Measurements from ENCODE around the gene RRBP1. TPM values are rescaled to one million over a fixed set of nuclear protein-coding genes. Genes with fewer than 3 reads are reported as not detected.

RRBP1 gene
- total and polyA plus RNA-seq, 2 donors from 2014 or later = 83.4 to 231 TPM

GRCh38 chr20:17704589-17705317 is 22.7 kb upstream of the RRBP1 start:
- DNase-seq = no peak
- H3K4me1 ChIP-seq (ENCODE audit: control insufficient read depth in 2 of 3, insufficient read depth in 2 of 3, low read depth in 1 of 3, low read length in 3 of 3) = peaks cover 0 to 6% (median 3%) of the 10 kb centered on the region in 3 donors
- no peak for FAIRE-seq
- no peak for TF ChIP-seq CTCF (IDR thresholded peaks at IDR 0.05; ENCODE audit: borderline replicate concordance, extremely low read depth, insufficient read depth)
- H3K9ac ChIP-seq (ENCODE audit: low read length in 3 of 3) = no peak overlapping the region
- H3K27me3 ChIP-seq (ENCODE audit: control insufficient read depth, insufficient read depth, low read length) = no peaks in the 10 kb centered on the region
- intact Hi-C loops (cut with DNase I) = no loop called here
- H3K9me3 ChIP-seq (ENCODE audit: control insufficient read depth in 2 of 3, insufficient read depth in 1 of 3, low read length in 3 of 3) = no peaks in the 10 kb centered on the region
- no peaks in the 10 kb centered on the region for H3K36me3 ChIP-seq (ENCODE audit: control insufficient read depth in 2 of 3, insufficient read depth in 3 of 3, low read length in 3 of 3)
- H3K4me3 ChIP-seq (ENCODE audit: low read length in 3 of 3) = no peak overlapping the region
- H3K27ac ChIP-seq (ENCODE audit: low read depth in 2 of 2, low read length in 2 of 2) = no peak overlapping the region

DNA sequence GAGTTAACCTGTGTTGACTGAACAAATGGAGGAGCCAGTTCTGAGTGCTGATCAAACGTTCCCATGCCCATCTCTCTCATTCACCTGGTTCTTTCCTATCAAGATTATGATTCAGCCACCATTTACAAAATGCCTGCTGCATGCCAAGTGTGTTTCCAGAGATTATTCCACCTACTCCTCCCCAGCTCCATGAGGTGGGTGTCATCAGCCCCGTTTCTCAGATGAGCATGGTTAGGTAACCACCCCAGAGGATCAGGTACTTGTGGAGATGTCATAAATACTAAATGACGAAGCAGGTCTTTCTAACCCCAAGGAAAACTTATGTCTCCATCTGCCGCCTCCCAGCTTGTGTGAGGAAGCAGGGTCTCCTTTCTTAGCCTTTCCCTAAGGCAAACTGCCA is 19.8 kb upstream of the RRBP1 start:
- no peaks in the 10 kb centered on the region for H3K4me1 ChIP-seq (ENCODE audit: control insufficient read depth in 2 of 3, insufficient read depth in 2 of 3, low read depth in 1 of 3, low read length in 3 of 3)
- FAIRE-seq = no peak
- no peak for TF ChIP-seq CTCF (IDR thresholded peaks at IDR 0.05; ENCODE audit: borderline replicate concordance, extremely low read depth, insufficient read depth)

GRCh38 chr20:17700637-17701036 is 18.6 kb upstream of the RRBP1 start:
- FAIRE-seq = no peak
- Histone ChIP-seq H3K27ac (ENCODE audit: low read depth in 2 of 2, low read length in 2 of 2) (no peak overlapping the region), H3K27me3 (ENCODE audit: control insufficient read depth, insufficient read depth, low read length) (no peaks in the 10 kb centered on the region), H3K9me3 (ENCODE audit: control insufficient read depth in 2 of 3, insufficient read depth in 1 of 3, low read length in 3 of 3) (no peaks in the 10 kb centered on the region), H3K36me3 (ENCODE audit: control insufficient read depth in 2 of 3, insufficient read depth in 3 of 3, low read length in 3 of 3) (no peaks in the 10 kb centered on the region), H3K9ac (ENCODE audit: low read length in 3 of 3) (no peak overlapping the region), H3K4me3 (ENCODE audit: low read length in 3 of 3) (no peak overlapping the region), H3K4me1 (ENCODE audit: control insufficient read depth in 2 of 3, insufficient read depth in 2 of 3, low read depth in 1 of 3, low read length in 3 of 3) (no peaks in the 10 kb centered on the region)
- TF ChIP-seq CTCF (IDR thresholded peaks at IDR 0.05; ENCODE audit: borderline replicate concordance, extremely low read depth, insufficient read depth) = no peak
- no peak for DNase-seq
- intact Hi-C loops (cut with DNase I) = no loop called here

More for the DNA sequence above, 19.8 kb upstream of the RRBP1 start:
- Histone ChIP-seq H3K36me3 (ENCODE audit: control insufficient read depth in 2 of 3, insufficient read depth in 3 of 3, low read length in 3 of 3) (no peaks in the 10 kb centered on the region), H3K4me3 (ENCODE audit: low read length in 3 of 3) (no peak overlapping the region), H3K9ac (ENCODE audit: low read length in 3 of 3) (no peak overlapping the region), H3K9me3 (ENCODE audit: control insufficient read depth in 2 of 3, insufficient read depth in 1 of 3, low read length in 3 of 3) (no peaks in the 10 kb centered on the region), H3K27me3 (ENCODE audit: control insufficient read depth, insufficient read depth, low read length) (no peaks in the 10 kb centered on the region), H3K27ac (ENCODE audit: low read depth in 2 of 2, low read length in 2 of 2) (no peak overlapping the region)
- intact Hi-C loops (cut with DNase I) = no loop called here
- no peak for DNase-seq
